ENCODE results near the gene ADAMTS2.

Gene ADAMTS2

DNA sequence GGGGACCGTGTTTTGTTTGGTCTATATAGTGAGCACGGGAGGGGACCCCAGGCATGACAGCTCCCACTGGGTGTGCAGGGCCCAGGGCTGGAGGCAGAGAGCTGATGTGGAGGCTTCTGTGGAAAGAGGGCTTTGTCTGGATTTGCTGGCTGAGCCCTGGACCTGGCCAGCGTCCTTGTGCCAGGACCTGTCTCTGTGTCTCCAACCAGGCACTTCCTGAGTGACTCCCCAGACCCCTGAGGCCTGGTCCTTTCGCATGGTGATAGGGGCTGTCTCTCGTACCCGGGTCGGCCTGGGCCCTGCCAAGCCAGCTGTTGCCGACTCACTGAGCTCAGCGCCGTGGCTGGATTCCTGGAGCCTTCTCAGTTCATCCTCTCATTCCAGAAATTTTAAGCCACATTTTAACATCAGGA lies 77.6 kb downstream of the ADAMTS2 start:
- H3K79me2 ChIP-seq (ENCODE audit: insufficient read depth, low read length), result no peaks in the 10 kb centered on the region

GRCh38 chr5:179267071-179267670 lies 78.1 kb downstream of the ADAMTS2 start:
- H3K9me3 ChIP-seq (ENCODE audit: insufficient read depth, low read length, severe bottlenecking), result no peaks in the 10 kb centered on the region
- no peaks in the 10 kb centered on the region for H3K4me1 ChIP-seq (ENCODE audit: insufficient read depth, low read length)
- no peak for DNase-seq
- no peak overlapping the region for H3K9ac ChIP-seq (ENCODE audit: low read depth, low read length)
- H3K27me3 ChIP-seq (ENCODE audit: insufficient read depth, low read length, poor library complexity), result no peaks in the 10 kb centered on the region
- no peak overlapping the region for H3K4me3 ChIP-seq (ENCODE audit: low read depth in 1 of 2, low read length in 2 of 2)
- H3K27ac ChIP-seq (ENCODE audit: low read length), result no peak overlapping the region
- no peak overlapping the region for H2AFZ ChIP-seq (ENCODE audit: low read depth, low read length)
- ATAC-seq (ENCODE audit: insufficient read depth, low read depth), result no peak
- TF ChIP-seq CTCF (IDR thresholded peaks at IDR 0.05; ENCODE audit: borderline replicate concordance, extremely low read depth, low read length, poor library complexity, severe bottlenecking) (no peak), EZH2 (IDR thresholded peaks at IDR 0.05; ENCODE audit: borderline replicate concordance, low read depth, low read length, severe bottlenecking) (no peak)
- H3K36me3 ChIP-seq (ENCODE audit: insufficient read depth, low read length), result no peaks in the 10 kb centered on the region
- H4K20me1 ChIP-seq (ENCODE audit: insufficient read depth, low read length), result no peaks in the 10 kb centered on the region
- no peaks in the 10 kb centered on the region for H3K79me2 ChIP-seq (ENCODE audit: insufficient read depth, low read length)
- no peak overlapping the region for H3K4me2 ChIP-seq (ENCODE audit: insufficient read depth, low read length)

More for the DNA sequence above, 77.6 kb downstream of the ADAMTS2 start:
- DNase-seq (no peak), ATAC-seq (ENCODE audit: insufficient read depth, low read depth) (no peak)
- Histone ChIP-seq H2AFZ (ENCODE audit: low read depth, low read length) (no peak overlapping the region), H3K27me3 (ENCODE audit: insufficient read depth, low read length, poor library complexity) (no peaks in the 10 kb centered on the region), H3K4me2 (ENCODE audit: insufficient read depth, low read length) (no peak overlapping the region), H3K36me3 (ENCODE audit: insufficient read depth, low read length) (no peaks in the 10 kb centered on the region), H4K20me1 (ENCODE audit: insufficient read depth, low read length) (no peaks in the 10 kb centered on the region), H3K4me3 (ENCODE audit: low read depth in 1 of 2, low read length in 2 of 2) (no peak overlapping the region), H3K9ac (ENCODE audit: low read depth, low read length) (no peak overlapping the region), H3K4me1 (ENCODE audit: insufficient read depth, low read length) (no peaks in the 10 kb centered on the region), H3K27ac (ENCODE audit: low read length) (no peak overlapping the region), H3K9me3 (ENCODE audit: insufficient read depth, low read length, severe bottlenecking) (no peaks in the 10 kb centered on the region)
- TF ChIP-seq CTCF (IDR thresholded peaks at IDR 0.05; ENCODE audit: borderline replicate concordance, extremely low read depth, low read length, poor library complexity, severe bottlenecking) (no peak), EZH2 (IDR thresholded peaks at IDR 0.05; ENCODE audit: borderline replicate concordance, low read depth, low read length, severe bottlenecking) (no peak)

DNA sequence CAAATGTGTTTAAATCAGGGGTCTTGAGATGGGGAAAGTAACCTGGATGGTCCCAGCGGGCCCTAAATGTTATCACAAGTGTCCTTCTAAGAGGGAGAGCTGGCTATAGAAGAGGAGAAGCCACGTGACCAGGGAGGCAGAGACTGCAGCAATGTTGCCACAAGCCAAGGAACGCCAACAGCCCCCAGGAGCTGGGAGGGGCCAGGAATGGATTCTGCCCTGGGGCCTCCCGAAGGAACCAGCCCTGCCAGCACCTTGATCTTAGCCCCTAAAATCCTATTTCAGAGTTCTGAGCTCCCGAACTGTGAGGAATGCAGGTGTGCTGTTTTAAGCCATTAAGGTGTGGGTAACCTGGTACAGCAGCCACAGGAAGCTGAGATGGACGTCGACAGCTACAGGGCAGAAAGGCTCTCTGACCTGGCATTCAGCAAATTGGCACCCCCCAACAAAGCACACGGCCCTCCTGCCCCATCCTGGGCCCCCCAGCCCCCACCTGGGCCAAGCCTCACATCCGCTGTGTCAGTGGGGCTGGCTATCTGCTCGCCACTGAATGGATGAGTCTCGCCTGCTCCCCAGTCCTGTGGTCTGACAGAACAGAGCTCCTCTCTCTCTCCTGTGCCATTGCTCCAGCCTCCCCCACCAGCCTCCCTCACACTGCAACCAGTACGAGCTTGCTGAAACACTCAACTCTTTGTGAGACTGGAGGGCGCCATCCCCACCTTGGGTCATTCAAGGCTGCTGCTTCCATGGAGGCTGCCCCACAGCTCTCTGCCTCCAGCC lies 78.8 kb downstream of the ADAMTS2 start:
- Histone ChIP-seq H3K9me3 (ENCODE audit: insufficient read depth, low read length, severe bottlenecking) (no peaks in the 10 kb centered on the region), H3K36me3 (ENCODE audit: insufficient read depth, low read length) (no peaks in the 10 kb centered on the region), H3K4me1 (ENCODE audit: insufficient read depth, low read length) (no peaks in the 10 kb centered on the region), H2AFZ (ENCODE audit: low read depth, low read length) (no peak overlapping the region), H3K79me2 (ENCODE audit: insufficient read depth, low read length) (no peaks in the 10 kb centered on the region), H3K27me3 (ENCODE audit: insufficient read depth, low read length, poor library complexity) (no peaks in the 10 kb centered on the region), H3K4me3 (ENCODE audit: low read depth in 1 of 2, low read length in 2 of 2) (no peak overlapping the region), H3K4me2 (ENCODE audit: insufficient read depth, low read length) (no peak overlapping the region), H3K27ac (ENCODE audit: low read length) (no peak overlapping the region), H4K20me1 (ENCODE audit: insufficient read depth, low read length) (no peaks in the 10 kb centered on the region), H3K9ac (ENCODE audit: low read depth, low read length) (no peak overlapping the region)
- DNase-seq (no peak), ATAC-seq (ENCODE audit: insufficient read depth, low read depth) (no peak)
- no peak for TF ChIP-seq EZH2 (IDR thresholded peaks at IDR 0.05; ENCODE audit: borderline replicate concordance, low read depth, low read length, severe bottlenecking)
- TF ChIP-seq CTCF (IDR thresholded peaks at IDR 0.05; ENCODE audit: borderline replicate concordance, extremely low read depth, low read length, poor library complexity, severe bottlenecking), result no peak

All from DND-41 (cell line).